Hepatocyte (in vitro differentiated cells): ENCODE results near the gene ZC3H11A. TPM values are rescaled to one million over a fixed set of nuclear protein-coding genes. Genes with fewer than 3 reads are reported as not detected.

Experiments used
- DNase-seq: peaks from one replicate; pipeline ENCODE4 v3.0.0-alpha.2; 2016; ENCODE audit warnings: low spot score
- H2AFZ ChIP-seq: fragments of 200-600 bp; sonication (generic); 2 replicates; pipeline ENCODE4 v1.6.0; 2016; ENCODE audit warnings: antibody characterized with exemption, mild to moderate bottlenecking
- H3K27ac ChIP-seq: fragments of 200-600 bp; sonication (generic); 2 replicates; pipeline ENCODE4 v1.5.1; 2016; ENCODE audit warnings: mild to moderate bottlenecking
- H3K27me3 ChIP-seq: fragments of 200-600 bp; sonication (generic); 2 replicates; pipeline ENCODE4 v1.6.1; 2016
- H3K36me3 ChIP-seq: fragments of 200-600 bp; sonication (generic); replicated peaks from 2 replicates; pipeline ENCODE4 v1.5.1; 2016; ENCODE audit warnings: low read depth; ENCODE audit not compliant: insufficient read depth
- H3K4me1 ChIP-seq: fragments of 200-600 bp; sonication (generic); 2 replicates; pipeline ENCODE4 v1.5.1; 2016; ENCODE audit warnings: mild to moderate bottlenecking, moderate library complexity; ENCODE audit not compliant: insufficient read depth
- H3K4me2 ChIP-seq: fragments of 200-600 bp; sonication (generic); 2 replicates; pipeline ENCODE4 v1.6.0; 2016
- H3K4me3 ChIP-seq: fragments of 200-600 bp; sonication (generic); 2 replicates; pipeline ENCODE4 v1.5.1; 2016; ENCODE audit warnings: mild to moderate bottlenecking
- H3K79me2 ChIP-seq: fragments of 200-600 bp; sonication (generic); 2 replicates; pipeline ENCODE4 v1.6.0; 2017; ENCODE audit warnings: mild to moderate bottlenecking
- H3K9me2 ChIP-seq: fragments of 200-600 bp; sonication (generic); replicated peaks from 2 replicates; pipeline ENCODE4 v1.6.0; 2017; ENCODE audit warnings: mild to moderate bottlenecking; ENCODE audit not compliant: insufficient read depth
- H3K9me3 ChIP-seq: fragments of 200-600 bp; sonication (generic); 2 replicates; pipeline ENCODE4 v1.5.1; 2016; ENCODE audit warnings: low read depth, mild to moderate bottlenecking
- H4K20me1 ChIP-seq: fragments of 200-600 bp; sonication (generic); 2 replicates; pipeline ENCODE4 v1.6.0; 2016; ENCODE audit warnings: mild to moderate bottlenecking; ENCODE audit not compliant: insufficient read depth, poor library complexity, severe bottlenecking
- CTCF ChIP-seq: fragments of 200-600 bp; sonication (generic); IDR thresholded peaks from 2 replicates; pipeline ENCODE4 v1.5.1; 2016; ENCODE audit warnings: antibody characterized with exemption, mild to moderate bottlenecking; ENCODE audit not compliant: poor library complexity
- EZH2 ChIP-seq: fragments of 200-600 bp; sonication (generic); IDR thresholded peaks from 2 replicates; pipeline ENCODE4 v1.6.1; 2016; ENCODE audit warnings: antibody characterized with exemption, mild to moderate bottlenecking, borderline replicate concordance
- EZH2phosphoT487 ChIP-seq: fragments of 200-600 bp; sonication (generic); IDR thresholded peaks from one replicate; pipeline ENCODE4 v1.6.1; 2018; ENCODE audit warnings: antibody characterized with exemption, mild to moderate bottlenecking, low read depth, moderate library complexity; ENCODE audit not compliant: unreplicated experiment, severe bottlenecking
- WGBS: methylation state at CpG from one replicate; pipeline ENCODE4 v1.1.6; 2016; ENCODE audit warnings: low lambda C conversion rate; ENCODE audit errors: missing lambda C conversion rate; 5-methylcytosine and 5-hydroxymethylcytosine counted together
- polyA plus RNA-seq: library from polyadenylated mRNA; unstranded; fragments of >200 nt; fragmentation: Nextera tagmentation; extraction: Ambion mirVana; gene quantifications from 2 replicates; pipeline ENCODE4 v1.2.1, GENCODE V29; 2016
- total RNA-seq: library from RNA; depleted of rRNA; stranded (reverse); fragments of >200 nt; gene quantifications from 2 replicates; pipeline ENCODE4 v1.2.3, GENCODE V29; 2014

The ZC3H11A gene
- total and polyA plus RNA-seq, 2 experiments from 2014 or later, result 34.9 to 120 TPM

DNA sequence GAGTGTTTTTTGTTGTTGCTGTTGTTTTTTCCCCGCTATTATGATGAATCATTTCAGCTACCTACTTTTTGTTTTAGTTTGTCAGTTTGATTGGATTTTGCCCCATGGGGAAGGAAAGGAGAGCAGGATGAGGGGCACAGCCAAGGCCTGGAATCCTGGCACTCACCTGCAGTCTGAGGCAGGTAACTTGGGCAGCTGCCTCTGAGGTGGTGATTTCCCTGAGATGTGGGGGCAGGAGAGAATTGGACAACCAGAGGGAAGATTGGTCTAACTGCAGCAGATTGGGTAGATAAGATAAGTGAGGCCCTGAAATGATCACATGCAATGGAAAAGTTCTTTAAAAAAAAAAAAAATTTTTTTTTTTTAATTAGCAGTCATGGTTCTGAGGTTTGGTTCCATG lies 31.9 kb upstream of the ZC3H11A start:
- WGBS, result 95% methylated on average over 1 of the region's 1 CpG
- no peak overlapping the region for H2AFZ ChIP-seq
- no peaks in the 10 kb centered on the region for H4K20me1 ChIP-seq
- no peaks in the 10 kb centered on the region for H3K36me3 ChIP-seq
- H3K4me2 ChIP-seq, result no peak overlapping the region
- H3K27ac ChIP-seq, result no peak overlapping the region
- no peak for TF ChIP-seq EZH2
- no peaks in the 10 kb centered on the region for H3K4me1 ChIP-seq
- H3K4me3 ChIP-seq, result no peak overlapping the region
- DNase-seq, result no peak
- no peaks in the 10 kb centered on the region for H3K27me3 ChIP-seq
- no peaks in the 10 kb centered on the region for H3K9me2 ChIP-seq
- no peaks in the 10 kb centered on the region for H3K79me2 ChIP-seq
- no peaks in the 10 kb centered on the region for H3K9me3 ChIP-seq

DNA sequence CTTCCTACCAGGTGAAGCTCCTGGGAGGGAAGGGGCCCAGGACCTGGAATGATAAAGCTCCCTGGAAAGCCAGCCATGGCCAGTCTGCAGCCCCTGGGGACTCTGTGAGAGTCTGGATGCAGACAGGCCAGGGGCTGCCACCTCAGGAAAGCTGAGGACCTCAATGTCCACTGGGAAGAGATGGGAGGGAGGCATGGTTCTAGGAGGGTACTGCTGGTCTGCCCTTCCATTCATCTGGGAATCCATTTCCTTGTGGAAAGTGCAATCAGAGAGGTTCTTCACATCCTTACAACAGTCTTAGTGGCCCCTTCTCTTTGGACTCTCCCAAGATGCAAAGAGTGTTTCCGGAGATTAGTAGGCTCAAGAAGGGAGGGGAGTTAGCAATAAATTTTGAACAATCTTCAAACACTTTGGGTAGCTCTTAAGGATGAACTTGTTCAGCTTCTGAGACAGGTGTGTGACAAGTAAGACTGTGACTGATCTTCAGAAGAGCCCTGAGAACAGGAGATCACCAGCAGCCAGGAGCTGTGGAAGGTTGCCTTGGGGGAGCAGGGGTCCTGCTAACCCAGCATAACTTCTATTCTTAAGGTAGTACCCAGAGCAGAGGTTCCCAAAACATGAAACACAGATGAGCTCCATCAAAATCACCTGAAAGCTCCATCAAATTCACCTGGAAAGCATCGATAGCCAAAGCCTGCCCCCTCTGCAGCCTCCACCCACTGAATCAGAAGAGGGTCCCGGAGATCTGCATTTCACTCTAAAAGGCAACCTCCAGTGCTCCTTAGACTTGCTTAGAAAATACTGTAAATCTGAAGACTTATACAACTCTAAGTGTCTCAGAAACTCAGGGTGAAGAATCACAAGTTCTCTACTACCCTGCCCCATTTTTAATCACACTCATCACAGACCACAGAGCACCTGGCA lies 31.1 kb upstream of the ZC3H11A start:
- TF ChIP-seq EZH2 (no peak), CTCF (no peak), EZH2phosphoT487 (no peak)
- Histone ChIP-seq H2AFZ (no peak overlapping the region), H3K4me1 (peaks cover 6% of the 10 kb centered on the region), H3K79me2 (no peaks in the 10 kb centered on the region), H3K36me3 (no peaks in the 10 kb centered on the region), H3K4me2 (no peak overlapping the region), H3K27me3 (no peaks in the 10 kb centered on the region), H3K4me3 (no peak overlapping the region), H4K20me1 (no peaks in the 10 kb centered on the region), H3K9me2 (no peaks in the 10 kb centered on the region), H3K27ac (no peak overlapping the region), H3K9me3 (no peaks in the 10 kb centered on the region)
- no peak for DNase-seq
- 90% methylated on average over 3 of the region's 3 CpGs for WGBS

- H2AFZ ChIP-seq, result no peak within 1 kb of the TSS
- H4K20me1 ChIP-seq, result no peaks in the 10 kb centered on the region
- H3K4me2 ChIP-seq, result no peak within 1 kb of the TSS
- no peaks in the 10 kb centered on the region for H3K36me3 ChIP-seq
- no peaks in the 10 kb centered on the region for H3K9me3 ChIP-seq
- no peak within 1 kb of the TSS for H3K27ac ChIP-seq
- 80% methylated on average over 16 of the region's 16 CpGs for WGBS
- H3K27me3 ChIP-seq, result no peaks in the 10 kb centered on the region
- no peak for TF ChIP-seq CTCF
- no peak for DNase-seq
- no peaks in the 10 kb centered on the region for H3K9me2 ChIP-seq
- peaks cover 6% of the 10 kb centered on the region for H3K4me1 ChIP-seq
- H3K4me3 ChIP-seq, result no peak within 1 kb of the TSS
- H3K79me2 ChIP-seq, result no peaks in the 10 kb centered on the region
These were observed 30.2 kb upstream of the ZC3H11A start, which contains the start of gene LAX1 for GRCh38 chr1:203765029-203765837. Gene LAX1 (plus strand): TSS chr1:203765183. CDS start chr1:203765566, 383 bp downstream.

DNA sequence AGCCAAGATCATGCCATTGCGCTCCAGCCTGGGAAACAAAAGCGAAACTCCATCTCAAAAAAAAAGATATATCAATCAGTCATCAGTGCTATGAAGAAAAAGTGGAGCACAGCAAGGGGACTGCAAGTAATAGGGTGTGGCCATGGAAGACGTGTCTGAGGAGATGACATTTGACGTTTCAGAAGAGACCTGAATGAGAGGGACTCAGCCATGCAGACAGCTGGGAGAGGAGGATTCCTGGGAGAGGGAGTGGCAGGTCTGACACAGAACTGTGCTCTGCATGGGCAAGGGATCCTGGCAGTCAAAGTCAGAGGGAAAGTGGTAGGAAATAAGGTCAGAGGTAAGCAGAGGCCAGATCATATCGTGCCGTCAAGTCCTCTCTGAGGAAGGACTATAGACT lies 27.2 kb upstream of the ZC3H11A start:
- Histone ChIP-seq H3K4me3 (no peak overlapping the region), H3K36me3 (no peaks in the 10 kb centered on the region), H4K20me1 (no peaks in the 10 kb centered on the region), H3K9me3 (no peaks in the 10 kb centered on the region), H3K27me3 (no peaks in the 10 kb centered on the region), H3K4me2 (no peak overlapping the region), H2AFZ (no peak overlapping the region), H3K4me1 (peaks cover 6% of the 10 kb centered on the region), H3K79me2 (no peaks in the 10 kb centered on the region), H3K9me2 (no peaks in the 10 kb centered on the region), H3K27ac (peak overlapping the region; percentile 94)
- TF ChIP-seq CTCF, result no peak
- 85% methylated on average over 6 of the region's 6 CpGs for WGBS
- no peak for DNase-seq
